HEK293T (cell line): ENCODE data around the gene VPS41.

Experiments used
- CTCF ChIA-PET: fragments of 350-600 bp; formaldehyde crosslinking; extraction: SDS; loops from one replicate; lab custom pipeline; 2021; ENCODE audit warnings: antibody characterized with exemption, inconsistent platforms; lab: Yijun Ruan, JAX
- POLR2A ChIA-PET: fragments of 350-600 bp; formaldehyde crosslinking; extraction: SDS; loops from one replicate; lab custom pipeline; 2020; ENCODE audit warnings: antibody characterized with exemption, inconsistent platforms; lab: Yijun Ruan, JAX
- DNase-seq: peaks from one replicate; pipeline ENCODE4 v3.0.0; 2012; ENCODE audit warnings: mixed read lengths; ENCODE audit errors: extremely low spot score
- ARNT ChIP-seq: fragments of 450-650 bp; IDR thresholded peaks from 2 replicates; pipeline ENCODE4 v1.6.1; 2017; ENCODE audit warnings: mild to moderate bottlenecking
- BHLHE40 ChIP-seq: fragments of 450-650 bp; IDR thresholded peaks from 2 replicates; pipeline ENCODE4 v1.6.1; 2016; ENCODE audit warnings: mild to moderate bottlenecking, moderate library complexity, borderline replicate concordance
- CTBP1 ChIP-seq: fragments of 450-650 bp; IDR thresholded peaks from 2 replicates; pipeline ENCODE4 v1.6.1; 2016; ENCODE audit warnings: borderline replicate concordance
- ELF4 ChIP-seq: fragments of 450-650 bp; IDR thresholded peaks from 2 replicates; pipeline ENCODE4 v1.6.1; 2017; ENCODE audit warnings: antibody characterized with exemption
- FOXA1 ChIP-seq: fragments of 450-650 bp; IDR thresholded peaks from 2 replicates; pipeline ENCODE4 v1.6.1; 2016; ENCODE audit warnings: mild to moderate bottlenecking
- FOXK2 ChIP-seq: fragments of 450-650 bp; IDR thresholded peaks from 2 replicates; pipeline ENCODE4 v1.6.1; 2016; ENCODE audit warnings: mild to moderate bottlenecking
- FOXM1 ChIP-seq: fragments of 450-650 bp; IDR thresholded peaks from 2 replicates; pipeline ENCODE4 v1.6.1; 2017; ENCODE audit warnings: mild to moderate bottlenecking, borderline replicate concordance
- HDGF ChIP-seq: fragments of 450-650 bp; IDR thresholded peaks from 2 replicates; pipeline ENCODE4 v1.6.1; 2017; ENCODE audit warnings: antibody characterized with exemption, borderline replicate concordance
- L3MBTL2 ChIP-seq: fragments of 450-650 bp; conservative IDR thresholded peaks from 2 replicates; pipeline ENCODE4 v1.6.1; 2016; ENCODE audit warnings: mild to moderate bottlenecking
- LEF1 ChIP-seq: fragments of 450-650 bp; IDR thresholded peaks from 2 replicates; pipeline ENCODE4 v1.6.1; 2017; ENCODE audit warnings: mild to moderate bottlenecking, borderline replicate concordance
- NFRKB ChIP-seq: fragments of 450-650 bp; IDR thresholded peaks from 2 replicates; pipeline ENCODE4 v1.6.1; 2016; ENCODE audit warnings: mild to moderate bottlenecking, moderate library complexity
- SP1 ChIP-seq: fragments of 450-650 bp; IDR thresholded peaks from 2 replicates; pipeline ENCODE4 v1.6.1; 2017
- SUZ12 ChIP-seq: fragments of 450-650 bp; IDR thresholded peaks from 2 replicates; pipeline ENCODE4 v1.6.1; 2016; ENCODE audit warnings: mild to moderate bottlenecking
- TARDBP ChIP-seq: fragments of 450-650 bp; IDR thresholded peaks from 2 replicates; pipeline ENCODE4 v1.6.1; 2016
- ZNF384 ChIP-seq: fragments of 450-650 bp; IDR thresholded peaks from 2 replicates; pipeline ENCODE4 v1.6.1; 2016
- TF ChIP-seq, protein P1 (sequence below): fragments of 450-650 bp; IDR thresholded peaks from 2 replicates; pipeline ENCODE4 v1.6.1; 2016

VPS41 gene

DNA sequence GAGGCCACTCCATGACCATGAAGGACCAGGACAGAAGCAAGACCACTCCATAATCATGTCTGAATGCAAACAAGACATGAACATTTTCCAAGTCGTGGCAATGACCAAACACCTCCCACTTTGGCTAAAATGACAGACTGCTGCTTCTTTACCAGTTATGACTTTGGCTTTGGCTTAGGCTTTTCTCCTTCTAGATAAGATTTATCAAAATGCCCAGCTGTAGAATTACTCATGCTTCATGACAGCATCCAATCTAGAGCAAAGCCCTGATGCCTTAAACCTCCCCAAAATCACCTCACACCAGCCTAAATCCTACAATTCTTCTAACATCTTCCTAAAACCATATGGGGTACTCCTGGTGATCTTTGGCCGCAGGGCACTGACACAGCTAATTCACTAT is 102.1 kb downstream of the VPS41 start:
- ChIA-PET CTCF (no interaction called here), POLR2A (no interaction called here)
- DNase-seq: no peak
- no peak for TF ChIP-seq SP1
- TF ChIP-seq HDGF: no peak
- TF ChIP-seq, protein P1, sequence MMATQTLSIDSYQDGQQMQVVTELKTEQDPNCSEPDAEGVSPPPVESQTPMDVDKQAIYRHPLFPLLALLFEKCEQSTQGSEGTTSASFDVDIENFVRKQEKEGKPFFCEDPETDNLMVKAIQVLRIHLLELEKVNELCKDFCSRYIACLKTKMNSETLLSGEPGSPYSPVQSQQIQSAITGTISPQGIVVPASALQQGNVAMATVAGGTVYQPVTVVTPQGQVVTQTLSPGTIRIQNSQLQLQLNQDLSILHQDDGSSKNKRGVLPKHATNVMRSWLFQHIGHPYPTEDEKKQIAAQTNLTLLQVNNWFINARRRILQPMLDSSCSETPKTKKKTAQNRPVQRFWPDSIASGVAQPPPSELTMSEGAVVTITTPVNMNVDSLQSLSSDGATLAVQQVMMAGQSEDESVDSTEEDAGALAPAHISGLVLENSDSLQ: no peak
- no peak for TF ChIP-seq LEF1
- no peak for TF ChIP-seq SUZ12
- no peak for TF ChIP-seq FOXK2
- TF ChIP-seq ELF4: no peak
- no peak for TF ChIP-seq L3MBTL2
- no peak for TF ChIP-seq BHLHE40
- TF ChIP-seq FOXA1: no peak
- no peak for TF ChIP-seq ZNF384
- TF ChIP-seq ARNT: no peak
- TF ChIP-seq CTBP1: no peak
- no peak for TF ChIP-seq FOXM1
- no peak for TF ChIP-seq NFRKB
- no peak for TF ChIP-seq TARDBP

DNA sequence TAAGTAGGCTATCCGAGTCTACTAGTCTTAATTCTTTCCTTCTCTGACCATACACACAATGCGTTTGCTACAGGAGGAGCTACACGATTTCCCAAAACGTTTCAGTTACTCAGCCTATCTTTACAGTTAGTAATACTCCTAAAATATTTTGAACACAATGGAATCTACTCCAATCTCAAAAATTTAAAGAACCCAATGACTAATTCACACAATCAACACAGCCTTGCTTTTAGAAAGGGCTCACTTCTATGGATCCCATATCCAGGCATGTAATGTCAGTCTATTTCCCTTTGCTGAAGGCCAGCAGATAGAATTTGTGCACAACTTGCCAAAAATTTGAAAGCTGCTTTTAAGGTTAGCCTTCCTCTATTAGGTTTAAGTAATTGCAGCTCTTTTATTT is 107.2 kb downstream of the VPS41 start:
- POLR2A ChIA-PET: no interaction called here
- CTCF ChIA-PET: no interaction called here
- no peak for DNase-seq
- TF ChIP-seq BHLHE40 (no peak), HDGF (no peak), SP1 (no peak)
- TF ChIP-seq, protein P1: no peak

DNA sequence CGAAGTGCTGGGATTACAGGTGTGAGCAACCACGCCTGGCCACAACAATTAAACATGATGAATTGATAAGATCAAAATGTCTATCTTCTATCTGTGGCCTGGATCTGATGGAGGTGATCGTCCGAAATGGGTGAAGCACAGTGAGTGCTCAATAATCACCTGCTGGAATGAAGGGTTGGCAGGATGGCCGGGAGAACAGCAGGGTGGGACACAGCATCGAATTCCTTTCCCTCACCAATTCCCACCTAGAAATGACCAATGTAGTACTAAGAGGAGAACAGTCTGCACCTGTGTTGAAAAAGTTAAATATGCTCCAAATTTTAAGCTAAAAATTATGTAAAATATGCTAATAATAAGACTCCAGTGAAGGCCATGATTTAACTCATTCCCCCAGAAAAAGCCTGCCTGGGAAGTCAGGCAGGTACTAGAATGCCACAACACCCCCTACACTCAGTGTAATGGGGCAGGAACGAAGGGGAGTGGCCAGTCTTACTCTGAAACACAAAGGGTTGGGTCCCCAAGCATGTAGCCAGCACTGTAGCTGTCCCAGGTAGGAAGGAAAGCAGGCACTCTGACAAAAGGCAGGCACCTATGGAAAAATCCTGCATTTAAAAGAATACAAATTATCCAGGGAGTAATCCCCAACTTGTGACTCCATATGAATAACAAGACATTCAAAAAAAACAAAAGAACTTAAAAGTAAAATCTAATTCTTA is 110.3 kb downstream of the VPS41 start:
- ChIA-PET POLR2A (no interaction called here), CTCF (interaction anchor here (0.8 kb wide), 1 partner anchor 10 kb away, joined by 4 read pairs; no protein-coding TSS in a partner anchor)
- TF ChIP-seq L3MBTL2 (no peak), BHLHE40 (no peak), NFRKB (no peak), SP1 (no peak), CTBP1 (no peak), TARDBP (no peak), FOXM1 (no peak), FOXK2 (no peak), FOXA1 (no peak), ZNF384 (no peak), ARNT (no peak), HDGF (no peak), ELF4 (no peak), LEF1 (no peak), SUZ12 (no peak)
- TF ChIP-seq, protein P1: no peak
- no peak for DNase-seq

DNA sequence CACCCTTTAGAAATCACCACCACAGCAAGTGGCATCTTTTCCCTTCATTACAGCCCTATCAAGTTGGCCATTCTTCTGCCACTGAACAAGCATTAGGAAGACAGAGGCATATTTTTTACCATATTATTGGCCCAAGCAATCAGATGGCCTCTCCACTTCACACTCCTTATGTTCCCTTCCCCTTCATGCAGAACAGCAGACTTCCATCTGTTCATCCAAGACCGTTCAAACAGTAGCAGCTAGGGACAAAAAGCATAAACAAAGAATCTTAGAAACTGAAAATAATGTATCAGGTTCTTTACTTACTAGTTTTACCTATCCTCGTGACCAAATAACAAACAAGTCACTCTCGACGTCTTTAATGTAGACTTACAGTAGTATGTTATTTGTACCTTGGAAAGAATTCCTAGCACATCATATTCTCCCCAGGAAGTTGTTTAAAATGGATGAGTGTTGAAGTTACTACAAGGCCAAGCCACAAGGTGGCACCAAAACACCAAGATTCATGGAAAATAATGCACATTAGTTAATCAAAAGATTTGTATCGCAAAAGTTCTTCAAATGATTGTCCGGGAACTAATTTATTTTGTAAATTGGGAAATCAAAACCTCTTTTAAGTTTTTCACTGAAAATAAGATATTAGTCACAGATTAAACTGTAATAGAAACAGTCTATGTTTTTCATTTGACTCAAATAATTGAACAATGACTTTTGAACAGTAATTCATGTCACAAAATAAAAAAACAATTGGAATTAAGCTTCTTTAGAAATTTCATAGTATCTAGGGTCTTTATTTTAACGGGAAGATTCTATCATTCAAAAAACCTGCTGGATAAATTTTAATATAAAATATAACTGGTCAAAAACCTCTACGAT is 112.1 kb downstream of the VPS41 start:
- TF ChIP-seq L3MBTL2 (no peak), HDGF (no peak), FOXM1 (no peak), FOXA1 (no peak), NFRKB (no peak), CTBP1 (no peak)
- TF ChIP-seq, protein P1: no peak
- ChIA-PET CTCF (interaction anchor here (0.6 kb wide), 1 partner anchor 962 kb away, joined by 3 read pairs; no protein-coding TSS in a partner anchor), POLR2A (no interaction called here)
- DNase-seq: peak; percentile 49

DNA sequence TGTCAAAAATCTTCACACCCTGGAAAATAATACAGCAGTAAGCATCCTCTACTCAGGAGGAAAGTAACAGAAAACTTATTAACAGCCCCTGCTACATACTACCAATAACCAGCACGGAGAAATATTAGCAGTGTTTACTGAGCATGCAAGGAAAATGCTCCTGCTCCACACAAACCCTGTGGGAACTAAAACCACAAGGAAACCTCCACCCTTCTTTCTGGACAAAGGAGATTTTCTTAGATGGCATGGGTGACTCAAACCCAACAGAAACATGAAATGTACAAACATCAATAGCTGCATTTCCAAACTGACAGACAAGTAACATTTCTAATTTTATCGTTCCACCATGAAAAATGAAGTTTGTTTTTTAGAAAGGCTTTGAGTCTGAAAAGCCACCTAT is 113.4 kb downstream of the VPS41 start:
- no peak for DNase-seq
- ChIA-PET POLR2A (no interaction called here), CTCF (no interaction called here)
- no peak for TF ChIP-seq FOXM1
- no peak for TF ChIP-seq FOXA1

DNA sequence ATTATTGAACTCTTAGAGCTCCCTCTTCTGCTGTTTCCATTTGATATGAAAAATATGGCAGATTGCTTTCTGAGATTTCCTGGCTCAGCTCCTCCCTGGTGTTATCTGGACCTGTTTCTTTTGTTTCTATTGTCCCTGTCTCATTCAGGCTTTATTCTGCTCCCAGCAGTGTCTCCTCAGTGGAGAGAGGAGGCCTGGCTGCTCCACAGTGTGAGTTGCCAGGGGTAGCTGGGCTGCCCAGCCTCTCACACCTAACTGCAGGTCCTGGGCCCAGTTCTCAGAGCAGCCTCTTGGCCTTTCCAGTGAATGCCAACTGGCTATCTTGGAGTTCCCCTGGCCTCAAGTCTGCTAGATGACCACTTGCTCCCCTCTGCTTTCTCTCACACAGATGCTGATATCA is 127.0 kb downstream of the VPS41 start:
- ChIA-PET POLR2A (no interaction called here), CTCF (no interaction called here)
- no peak for DNase-seq
- TF ChIP-seq ELF4 (no peak), L3MBTL2 (no peak), SUZ12 (no peak), ARNT (no peak), ZNF384 (no peak), CTBP1 (no peak), FOXA1 (no peak), BHLHE40 (no peak), FOXM1 (no peak), LEF1 (no peak), TARDBP (no peak), HDGF (no peak)
- TF ChIP-seq, protein P1: no peak
